Panc1 (cell line): ENCODE data around the gene NDC1. TPM values are rescaled to one million over a fixed set of nuclear protein-coding genes. Genes with fewer than 3 reads are reported as not detected.

Experiments
- ATAC-seq: fragments of 200-7000 bp; cut with Tn5 transposase; 2 replicates; pipeline ENCODE4 v1.9.1; 2020; ENCODE audit warnings: mild to moderate bottlenecking, moderate library complexity
- BruUV-seq: library from RNA; stranded (reverse); fragments of 400-500 nt; replicated peaks from 2 replicates; lab custom pipeline; 2021; lab: Mats Ljungman, UMichigan
- CTCF ChIA-PET: fragments of 300-600 bp; sonication (Branson Sonifier 250); formaldehyde crosslinking; loops from one replicate; lab custom pipeline; 2022; ENCODE audit warnings: antibody characterized with exemption; lab: Charles Lee
- POLR2A ChIA-PET: fragments of 300-600 bp; sonication (Branson Sonifier 250); formaldehyde crosslinking; loops from one replicate; lab custom pipeline; 2022; ENCODE audit warnings: antibody characterized with exemption; lab: Charles Lee
- DNase-seq: peaks from one replicate; pipeline ENCODE4 v3.0.0-alpha.2; 2010; ENCODE audit warnings: low read depth, low spot score
- H3K27ac ChIP-seq: 2 replicates; pipeline ENCODE4 v1.5.1; 2011; ENCODE audit warnings: mild to moderate bottlenecking, low read length, inconsistent platforms
- H3K27me3 ChIP-seq: fragments of 200-500 bp; sonication (Bioruptor generic); 2 replicates; pipeline ENCODE4 v1.6.0; 2014; ENCODE audit warnings: low read length, inconsistent platforms; ENCODE audit not compliant: control insufficient read depth, insufficient read depth
- H3K36me3 ChIP-seq: fragments of 200-500 bp; sonication (Bioruptor generic); 2 replicates; pipeline ENCODE4 v1.5.1; 2014; ENCODE audit warnings: inconsistent platforms, mild to moderate bottlenecking, low read length, moderate library complexity; ENCODE audit not compliant: control insufficient read depth, insufficient read depth
- H3K4me1 ChIP-seq: 2 replicates; pipeline ENCODE4 v1.5.1; 2011; ENCODE audit warnings: inconsistent platforms, mild to moderate bottlenecking, low read length, moderate library complexity; ENCODE audit not compliant: control insufficient read depth, insufficient read depth
- H3K4me3 ChIP-seq, 2 experiments: 2 replicates each; pipeline ENCODE4 v1.5.1; 2011 to 2012; ENCODE audit warnings: low read depth in 2 of 2, low read length in 2 of 2, mild to moderate bottlenecking in 2 of 2, inconsistent platforms in 1 of 2, moderate library complexity in 1 of 2
- H3K9me3 ChIP-seq: fragments of 200-500 bp; sonication (Bioruptor generic); 2 replicates; pipeline ENCODE4 v1.5.1; 2014; ENCODE audit warnings: low read depth, mild to moderate bottlenecking, inconsistent platforms, low read length, moderate library complexity; ENCODE audit not compliant: control insufficient read depth, insufficient read depth
- POLR2AphosphoS5 ChIP-seq: IDR thresholded peaks from 2 replicates; pipeline ENCODE4 v1.6.1; 2012; ENCODE audit warnings: mild to moderate bottlenecking, low read depth, low read length, moderate library complexity
- REST ChIP-seq, 2 experiments: IDR thresholded peaks; 2 replicates each; pipeline ENCODE4 v1.6.1; 2011 to 2012; ENCODE audit warnings: low read depth in 2 of 2, control low read depth in 1 of 2, low read length in 1 of 2, mild to moderate bottlenecking in 1 of 2, moderate library complexity in 1 of 2; ENCODE audit not compliant: insufficient read depth in 1 of 2
- SIN3A ChIP-seq: IDR thresholded peaks from 2 replicates; pipeline ENCODE4 v1.6.1; 2012; ENCODE audit warnings: low read depth, mild to moderate bottlenecking, low read length, moderate library complexity, borderline replicate concordance; ENCODE audit not compliant: insufficient read depth
- TCF7L2 ChIP-seq: IDR thresholded peaks from 2 replicates; pipeline ENCODE4 v1.6.1; 2011; ENCODE audit warnings: mild to moderate bottlenecking, low read depth, low read length, inconsistent platforms
- in situ Hi-C: cut with HindIII; loops from 2 replicates; pipeline ENCODE4 v1.10.0; 2016; ENCODE audit warnings: low sequenced_read_pairs, low pct_unique_long_range_greater_than_20kb
- intact Hi-C: fragments of 100-400 bp; cut with micrococcal nuclease; formaldehyde crosslinking; loops from one replicate; pipeline ENCODE4 v1.10.0; 2022; ENCODE audit not compliant: unreplicated experiment
- total RNA-seq: library from RNA; stranded (reverse); gene quantifications from one replicate; pipeline ENCODE4 v1.2.1, GENCODE V29; 2021; ENCODE audit not compliant: unreplicated experiment
- TF ChIP-seq, protein P1 (sequence below): fragments of 450-650 bp; IDR thresholded peaks from 2 replicates; pipeline ENCODE4 v1.5.1; 2017; ENCODE audit warnings: mild to moderate bottlenecking

NDC1 gene
- total RNA-seq, 1 experiment from 2014 or later: 44.4 TPM

DNA sequence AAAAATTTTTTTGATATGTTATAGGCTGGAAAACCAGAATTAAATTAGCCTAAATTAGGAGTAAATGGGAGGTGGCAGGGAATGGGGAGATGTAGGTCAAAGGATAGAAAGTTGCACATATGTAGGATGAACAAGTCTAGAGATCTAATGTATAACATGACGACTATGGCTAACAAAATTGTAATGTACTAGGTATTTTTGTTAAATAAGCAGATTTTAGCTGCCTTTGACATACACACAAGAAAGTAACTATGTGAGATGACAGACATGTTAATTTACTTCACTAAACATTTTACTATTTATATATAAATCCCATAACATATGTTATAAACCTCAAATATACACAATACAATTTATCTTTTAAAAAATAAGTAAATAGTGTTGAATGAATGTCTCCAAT is 68.9 kb downstream of the NDC1 start:
- CTCF ChIA-PET: no interaction called here
- no peak for TF ChIP-seq REST (IDR thresholded peaks at IDR 0.05; ENCODE audit: insufficient read depth in 1 of 2, low read depth in 2 of 2, low read length in 1 of 2)
- TF ChIP-seq POLR2AphosphoS5: no peak
- no peak for TF ChIP-seq SIN3A
- TF ChIP-seq, protein P1, sequence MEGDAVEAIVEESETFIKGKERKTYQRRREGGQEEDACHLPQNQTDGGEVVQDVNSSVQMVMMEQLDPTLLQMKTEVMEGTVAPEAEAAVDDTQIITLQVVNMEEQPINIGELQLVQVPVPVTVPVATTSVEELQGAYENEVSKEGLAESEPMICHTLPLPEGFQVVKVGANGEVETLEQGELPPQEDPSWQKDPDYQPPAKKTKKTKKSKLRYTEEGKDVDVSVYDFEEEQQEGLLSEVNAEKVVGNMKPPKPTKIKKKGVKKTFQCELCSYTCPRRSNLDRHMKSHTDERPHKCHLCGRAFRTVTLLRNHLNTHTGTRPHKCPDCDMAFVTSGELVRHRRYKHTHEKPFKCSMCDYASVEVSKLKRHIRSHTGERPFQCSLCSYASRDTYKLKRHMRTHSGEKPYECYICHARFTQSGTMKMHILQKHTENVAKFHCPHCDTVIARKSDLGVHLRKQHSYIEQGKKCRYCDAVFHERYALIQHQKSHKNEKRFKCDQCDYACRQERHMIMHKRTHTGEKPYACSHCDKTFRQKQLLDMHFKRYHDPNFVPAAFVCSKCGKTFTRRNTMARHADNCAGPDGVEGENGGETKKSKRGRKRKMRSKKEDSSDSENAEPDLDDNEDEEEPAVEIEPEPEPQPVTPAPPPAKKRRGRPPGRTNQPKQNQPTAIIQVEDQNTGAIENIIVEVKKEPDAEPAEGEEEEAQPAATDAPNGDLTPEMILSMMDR: no peak
- TF ChIP-seq TCF7L2: no peak
- H3K4me3 ChIP-seq: no peak overlapping the region
- intact Hi-C loops: no loop called here
- BruUV-seq: no TSS peak
- ATAC-seq: no peak
- POLR2A ChIA-PET: no interaction called here
- peaks cover 24% of the 10 kb centered on the region for H3K36me3 ChIP-seq
- no peaks in the 10 kb centered on the region for H3K27me3 ChIP-seq
- DNase-seq: no peak
- no peak overlapping the region for H3K27ac ChIP-seq
- in situ Hi-C loops: no loop called here
- no peaks in the 10 kb centered on the region for H3K4me1 ChIP-seq
- no peaks in the 10 kb centered on the region for H3K9me3 ChIP-seq

- H3K27ac ChIP-seq: no peak overlapping the region
- ATAC-seq (no peak), DNase-seq (no peak)
- POLR2A ChIA-PET: no interaction called here
- TSS peak; percentile 46 for BruUV-seq
- no peaks in the 10 kb centered on the region for H3K4me1 ChIP-seq
- no peaks in the 10 kb centered on the region for H3K27me3 ChIP-seq
- intact Hi-C loops (no loop called here), in situ Hi-C loops (no loop called here)
- H3K4me3 ChIP-seq: no peak overlapping the region
- TF ChIP-seq SIN3A: no peak
- TF ChIP-seq, protein P1: no peak
- TF ChIP-seq REST (IDR thresholded peaks at IDR 0.05; ENCODE audit: insufficient read depth in 1 of 2, low read depth in 2 of 2, low read length in 1 of 2): no peak
- no peak for TF ChIP-seq POLR2AphosphoS5
- TF ChIP-seq TCF7L2: no peak
- CTCF ChIA-PET: no interaction called here
- H3K9me3 ChIP-seq: no peaks in the 10 kb centered on the region
- H3K36me3 ChIP-seq: peaks cover 21% of the 10 kb centered on the region
These were observed 71.2 kb downstream of the NDC1 start for GRCh38 chr1:53766831-53767405.
